Natural killer cell (primary cell): ENCODE measurements around the gene METTL22. TPM values are rescaled to one million over a fixed set of nuclear protein-coding genes. Genes with fewer than 3 reads are reported as not detected.

Experiments
- ATAC-seq, 3 donors: fragments of 150-1000 bp in 2 of 3; fragments of 200-7000 bp in 1 of 3; cut with Tn5 transposase; 1 replicate in 1 of 3; 2 replicates in 2 of 3; pipeline ENCODE4 v1.10.0; 2021; ENCODE audit warnings: mild to moderate bottlenecking in 2 of 3, moderate library complexity in 2 of 3
- DNase-seq, 2 donors: peaks; one replicate each; pipeline versions ENCODE4 v3.0.0 to v3.0.0-alpha.2; 2013 to 2021; ENCODE audit warnings: mixed read lengths in 1 of 2
- H3K27ac ChIP-seq: one replicate; pipeline ENCODE4 v1.5.1; 2013; ENCODE audit warnings: mild to moderate bottlenecking, low read length
- H3K27me3 ChIP-seq: one replicate; pipeline ENCODE4 v1.6.1; 2013; ENCODE audit warnings: low read length; ENCODE audit not compliant: control insufficient read depth, insufficient read depth
- H3K36me3 ChIP-seq: one replicate; pipeline ENCODE4 v1.6.1; 2013; ENCODE audit warnings: low read length; ENCODE audit not compliant: control insufficient read depth, insufficient read depth
- H3K4me1 ChIP-seq: one replicate; pipeline ENCODE4 v1.6.1; 2013; ENCODE audit warnings: low read length; ENCODE audit not compliant: control insufficient read depth, insufficient read depth
- H3K4me3 ChIP-seq: one replicate; pipeline ENCODE4 v1.5.1; 2013; ENCODE audit warnings: low read length
- H3K9me3 ChIP-seq: one replicate; pipeline ENCODE4 v1.6.1; 2013; ENCODE audit warnings: low read length; ENCODE audit not compliant: control insufficient read depth, insufficient read depth
- H3K27ac Mint-ChIP-seq, 2 donors: one replicate each; pipeline ENCODE4 v1.8.0; 2022; ENCODE audit warnings: mild to moderate bottlenecking in 2 of 2, mixed read lengths in 2 of 2, moderate library complexity in 1 of 2
- H3K27me3 Mint-ChIP-seq, 2 donors: one replicate each; pipeline ENCODE4 v1.8.0; 2022; ENCODE audit warnings: low read depth in 2 of 2, mixed read lengths in 2 of 2
- H3K36me3 Mint-ChIP-seq: one replicate; pipeline ENCODE4 v1.8.0; 2022; ENCODE audit warnings: mixed read lengths
- H3K4me1 Mint-ChIP-seq, 2 donors: one replicate each; pipeline ENCODE4 v1.8.0; 2022; ENCODE audit warnings: mixed read lengths in 2 of 2
- H3K4me3 Mint-ChIP-seq: one replicate; pipeline ENCODE4 v1.8.0; 2022; ENCODE audit warnings: mild to moderate bottlenecking, moderate library complexity, mixed read lengths
- H3K9me3 Mint-ChIP-seq, 2 donors: one replicate each; pipeline ENCODE4 v1.8.0; 2022; ENCODE audit warnings: mixed read lengths in 2 of 2
- WGBS: methylation state at CpG from one replicate; pipeline ENCODE4 v1.1.7; 2013; ENCODE audit warnings: missing lambda C conversion rate; ENCODE audit not compliant: insufficient coverage; 5-methylcytosine and 5-hydroxymethylcytosine counted together
- intact Hi-C: fragments of 100-400 bp; cut with micrococcal nuclease; formaldehyde crosslinking; loops from one replicate; pipeline ENCODE4 v1.14.2; 2022
- total RNA-seq, 4 donors: library from RNA; stranded (reverse); fragments of 120-200 nt in 1 of 4; gene quantifications; one replicate each; pipeline versions ENCODE4 v1.2.3 to v1.2.4, GENCODE V29; 2013 to 2022
- TF ChIP-seq, protein P1 (sequence below): fragments of 200-600 bp; IDR thresholded peaks from one replicate; pipeline ENCODE4 v1.8.0; 2022; ENCODE audit warnings: antibody characterized with exemption

The METTL22 gene
- total RNA-seq, 3 donors from 2014 or later (not counting 1 experiment from before 2014, with no cell fraction given): 27.1 to 45.8 (median 38.9) TPM

DNA sequence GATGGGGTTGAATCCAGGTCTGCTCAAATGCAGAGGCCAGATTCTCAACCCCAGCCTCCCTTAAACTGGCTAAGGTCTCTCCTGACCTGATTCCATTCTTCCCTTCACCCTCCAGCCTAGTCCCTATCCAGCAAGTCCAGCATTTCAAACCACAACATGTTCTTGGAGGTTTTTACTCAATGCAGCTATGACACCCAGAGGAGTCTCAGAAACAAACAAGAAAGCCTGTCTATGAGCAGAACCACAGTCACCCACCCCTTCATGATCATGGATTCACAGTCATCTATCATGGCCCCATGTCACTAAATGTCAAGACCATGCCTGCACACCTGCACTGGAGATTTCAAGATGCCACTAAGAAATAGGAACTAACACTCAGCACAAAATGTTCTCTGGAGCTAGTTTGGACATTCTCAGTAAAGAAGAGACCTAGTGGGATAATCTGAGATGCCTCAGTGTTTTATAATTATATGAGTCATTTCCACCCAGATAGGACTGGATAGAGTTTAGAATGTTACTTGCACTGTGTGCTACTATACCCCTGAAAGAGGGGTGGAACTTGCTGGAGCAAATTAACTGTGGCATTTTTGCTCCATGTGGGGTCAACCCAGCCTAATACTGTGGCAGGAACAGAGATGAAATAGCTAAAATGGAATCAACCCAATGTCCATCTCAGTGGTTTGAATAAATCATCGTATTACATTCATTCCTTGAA is 9.5 kb upstream of the METTL22 start:
- Mint-ChIP-seq H3K27me3 (peaks cover 29 to 46% of the 10 kb centered on the region in 2 donors), H3K4me1 (no peaks in the 10 kb centered on the region), H3K9me3 (no peaks in the 10 kb centered on the region), H3K27ac (no peak overlapping the region), H3K4me3 (no peak overlapping the region), H3K36me3 (no peaks in the 10 kb centered on the region)
- Histone ChIP-seq H3K4me3 (no peak overlapping the region), H3K27ac (no peak overlapping the region), H3K9me3 (no peaks in the 10 kb centered on the region), H3K4me1 (no peaks in the 10 kb centered on the region), H3K36me3 (no peaks in the 10 kb centered on the region), H3K27me3 (no peaks in the 10 kb centered on the region)
- intact Hi-C loops: no loop called here
- DNase-seq: no peak
- WGBS: 100% methylated on average over 1 of the region's 1 CpG
- no peak for ATAC-seq
- TF ChIP-seq, protein P1, sequence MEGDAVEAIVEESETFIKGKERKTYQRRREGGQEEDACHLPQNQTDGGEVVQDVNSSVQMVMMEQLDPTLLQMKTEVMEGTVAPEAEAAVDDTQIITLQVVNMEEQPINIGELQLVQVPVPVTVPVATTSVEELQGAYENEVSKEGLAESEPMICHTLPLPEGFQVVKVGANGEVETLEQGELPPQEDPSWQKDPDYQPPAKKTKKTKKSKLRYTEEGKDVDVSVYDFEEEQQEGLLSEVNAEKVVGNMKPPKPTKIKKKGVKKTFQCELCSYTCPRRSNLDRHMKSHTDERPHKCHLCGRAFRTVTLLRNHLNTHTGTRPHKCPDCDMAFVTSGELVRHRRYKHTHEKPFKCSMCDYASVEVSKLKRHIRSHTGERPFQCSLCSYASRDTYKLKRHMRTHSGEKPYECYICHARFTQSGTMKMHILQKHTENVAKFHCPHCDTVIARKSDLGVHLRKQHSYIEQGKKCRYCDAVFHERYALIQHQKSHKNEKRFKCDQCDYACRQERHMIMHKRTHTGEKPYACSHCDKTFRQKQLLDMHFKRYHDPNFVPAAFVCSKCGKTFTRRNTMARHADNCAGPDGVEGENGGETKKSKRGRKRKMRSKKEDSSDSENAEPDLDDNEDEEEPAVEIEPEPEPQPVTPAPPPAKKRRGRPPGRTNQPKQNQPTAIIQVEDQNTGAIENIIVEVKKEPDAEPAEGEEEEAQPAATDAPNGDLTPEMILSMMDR: no peak

- TF ChIP-seq, protein P1: no peak
- intact Hi-C loops: no loop called here
- Mint-ChIP-seq H3K36me3 (no peaks in the 10 kb centered on the region), H3K27ac (no peak overlapping the region), H3K4me3 (no peak overlapping the region), H3K27me3 (peaks cover 25 to 55% of the 10 kb centered on the region in 2 donors), H3K4me1 (no peaks in the 10 kb centered on the region), H3K9me3 (no peaks in the 10 kb centered on the region)
- Histone ChIP-seq H3K36me3 (no peaks in the 10 kb centered on the region), H3K27ac (no peak overlapping the region), H3K9me3 (no peaks in the 10 kb centered on the region), H3K4me1 (no peaks in the 10 kb centered on the region), H3K4me3 (no peak overlapping the region), H3K27me3 (no peaks in the 10 kb centered on the region)
- WGBS: 82% methylated on average over 9 of the region's 9 CpGs
- ATAC-seq: no peak
- DNase-seq: no peak
These were observed 7.0 kb upstream of the METTL22 start for GRCh38 chr16:8614435-8615029.

DNA sequence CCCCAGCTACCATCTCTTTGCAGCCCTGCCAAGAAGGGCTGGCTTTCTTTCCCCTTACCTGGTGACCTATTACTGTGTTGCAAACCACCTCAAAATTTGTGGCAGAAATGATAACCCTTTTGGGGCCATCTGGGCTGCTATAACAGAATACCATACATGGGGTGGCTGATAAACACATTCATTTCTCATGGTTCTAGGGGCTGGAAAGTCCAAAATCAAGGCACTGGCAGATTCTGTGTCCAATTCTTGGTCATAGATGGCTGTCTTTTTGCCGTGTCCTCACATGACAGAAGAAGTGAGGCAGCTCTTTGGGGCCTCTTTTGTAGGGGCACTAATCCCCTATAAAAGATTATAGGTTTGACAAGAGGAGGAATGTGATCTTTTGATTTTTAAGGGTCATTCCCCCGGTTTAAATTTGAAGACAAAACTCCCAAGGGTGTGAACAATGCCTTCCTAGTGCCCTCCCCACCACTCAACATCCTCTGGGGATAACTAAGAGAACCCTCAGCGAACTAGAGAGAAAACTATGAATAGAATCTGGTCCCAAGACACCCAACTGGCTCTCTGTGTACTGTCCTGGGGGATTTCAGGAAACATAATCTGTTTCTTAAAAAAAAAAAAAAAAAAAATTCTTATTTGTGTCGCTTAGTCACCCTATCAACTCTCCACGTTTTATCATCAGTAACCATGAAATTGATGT is 1.7 kb upstream of the METTL22 start:
- WGBS: 71% methylated on average over 1 of the region's 5 CpGs
- Mint-ChIP-seq H3K36me3 (no peaks in the 10 kb centered on the region), H3K9me3 (no peaks in the 10 kb centered on the region), H3K4me1 (peaks cover 7 to 9% of the 10 kb centered on the region in 2 donors), H3K27me3 (peaks cover 9 to 29% of the 10 kb centered on the region in 2 donors), H3K4me3 (no peak overlapping the region), H3K27ac (no peak overlapping the region)
- no peak for DNase-seq
- H3K9me3 ChIP-seq: no peaks in the 10 kb centered on the region
- H3K4me3 ChIP-seq: no peak overlapping the region
- H3K36me3 ChIP-seq: no peaks in the 10 kb centered on the region
- peaks cover 13% of the 10 kb centered on the region for H3K4me1 ChIP-seq
- H3K27me3 ChIP-seq: no peaks in the 10 kb centered on the region
- no peak overlapping the region for H3K27ac ChIP-seq
- ATAC-seq: no peak
- TF ChIP-seq, protein P1: no peak
- intact Hi-C loops: loop anchor here (5.0 kb wide), 1 partner anchor 52 kb away; the partner anchor contains the start of gene ABAT
